ENCODE measurements around the gene SPIRE2.

- TF ChIP-seq ZBTB49 (CRISPR knock-in tag; IDR thresholded peaks at IDR 0.05; ENCODE audit: borderline replicate concordance) = no peak
- TF ChIP-seq CTBP1 (IDR thresholded peaks at IDR 0.05; ENCODE audit: borderline replicate concordance) = no peak
- no peak for TF ChIP-seq CEBPZ (IDR thresholded peaks at IDR 0.05; ENCODE audit: borderline replicate concordance, low read depth, low read length)
- TF ChIP-seq, protein P1, sequence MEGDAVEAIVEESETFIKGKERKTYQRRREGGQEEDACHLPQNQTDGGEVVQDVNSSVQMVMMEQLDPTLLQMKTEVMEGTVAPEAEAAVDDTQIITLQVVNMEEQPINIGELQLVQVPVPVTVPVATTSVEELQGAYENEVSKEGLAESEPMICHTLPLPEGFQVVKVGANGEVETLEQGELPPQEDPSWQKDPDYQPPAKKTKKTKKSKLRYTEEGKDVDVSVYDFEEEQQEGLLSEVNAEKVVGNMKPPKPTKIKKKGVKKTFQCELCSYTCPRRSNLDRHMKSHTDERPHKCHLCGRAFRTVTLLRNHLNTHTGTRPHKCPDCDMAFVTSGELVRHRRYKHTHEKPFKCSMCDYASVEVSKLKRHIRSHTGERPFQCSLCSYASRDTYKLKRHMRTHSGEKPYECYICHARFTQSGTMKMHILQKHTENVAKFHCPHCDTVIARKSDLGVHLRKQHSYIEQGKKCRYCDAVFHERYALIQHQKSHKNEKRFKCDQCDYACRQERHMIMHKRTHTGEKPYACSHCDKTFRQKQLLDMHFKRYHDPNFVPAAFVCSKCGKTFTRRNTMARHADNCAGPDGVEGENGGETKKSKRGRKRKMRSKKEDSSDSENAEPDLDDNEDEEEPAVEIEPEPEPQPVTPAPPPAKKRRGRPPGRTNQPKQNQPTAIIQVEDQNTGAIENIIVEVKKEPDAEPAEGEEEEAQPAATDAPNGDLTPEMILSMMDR (IDR thresholded peaks at IDR 0.05 in 2 of 3, conservative IDR thresholded peaks at IDR 0.05 in 1 of 3; ENCODE audit: insufficient read depth in 2 of 3, low read depth in 1 of 3, low read length in 3 of 3) = no peak
- no peak for TF ChIP-seq NR3C1 (CRISPR knock-in tag; IDR thresholded peaks at IDR 0.05)
- TF ChIP-seq POLR2A (conservative IDR thresholded peaks at IDR 0.05) = no peak
- no peak for TF ChIP-seq KAT8 (IDR thresholded peaks at IDR 0.05; ENCODE audit: low read depth)
- TF ChIP-seq NRF1 (conservative IDR thresholded peaks at IDR 0.05 in 1 of 2, IDR thresholded peaks at IDR 0.05 in 1 of 2) = no peak
- TF ChIP-seq KLF16 (IDR thresholded peaks at IDR 0.05) = no peak
- TF ChIP-seq ZZZ3 (IDR thresholded peaks at IDR 0.05) = no peak
- TF ChIP-seq MYBL2 (IDR thresholded peaks at IDR 0.05; ENCODE audit: low read depth) = no peak
- no peak for TF ChIP-seq MYBL2 (CRISPR knock-in tag; IDR thresholded peaks at IDR 0.05; ENCODE audit: borderline replicate concordance)
- no peak for TF ChIP-seq JUND (IDR thresholded peaks at IDR 0.05; ENCODE audit: borderline replicate concordance, low read depth, low read length)
- no peak for TF ChIP-seq JUND (tag; IDR thresholded peaks at IDR 0.05; ENCODE audit: borderline replicate concordance, low read depth, low read length)
- TF ChIP-seq THAP7 (CRISPR knock-in tag; IDR thresholded peaks at IDR 0.05) = no peak
- no peak for TF ChIP-seq SMC3 (conservative IDR thresholded peaks at IDR 0.05; ENCODE audit: insufficient read depth, low read depth, low read length)
Observed at GRCh38 chr16:89791278-89791995, 36.8 kb upstream of the SPIRE2 start.

Data from K562 (cell line).